NT2/D1 (cell line): Measurements from ENCODE around the gene CAGE1.

Experiments
- SUZ12 ChIP-seq: IDR thresholded peaks from 2 replicates; pipeline ENCODE4 v1.6.1; 2011; ENCODE audit not compliant: insufficient read length, insufficient read depth; ENCODE audit errors: extremely low read depth
- YY1 ChIP-seq: IDR thresholded peaks from 2 replicates; pipeline ENCODE4 v1.6.1; 2011; ENCODE audit not compliant: insufficient read length, insufficient read depth
- ZNF274 ChIP-seq: IDR thresholded peaks from 2 replicates; pipeline ENCODE4 v1.6.1; 2011; ENCODE audit warnings: mild to moderate bottlenecking, low read depth, low read length

GRCh38 chr6:7315948-7316365 is 73.6 kb downstream of the CAGE1 start:
- TF ChIP-seq SUZ12 (no peak), YY1 (no peak), ZNF274 (no peak)
